ENCODE measurements around the gene TTC27. TPM values are rescaled to one million over a fixed set of nuclear protein-coding genes. Genes with fewer than 3 reads are reported as not detected.

The TTC27 gene
- total and polyA plus RNA-seq, 10 of the 15 experiments (the other 5 are each of a cell fraction or from before 2014, with no cell fraction given), result 20.4 to 34.9 (median 26.0) TPM

DNA sequence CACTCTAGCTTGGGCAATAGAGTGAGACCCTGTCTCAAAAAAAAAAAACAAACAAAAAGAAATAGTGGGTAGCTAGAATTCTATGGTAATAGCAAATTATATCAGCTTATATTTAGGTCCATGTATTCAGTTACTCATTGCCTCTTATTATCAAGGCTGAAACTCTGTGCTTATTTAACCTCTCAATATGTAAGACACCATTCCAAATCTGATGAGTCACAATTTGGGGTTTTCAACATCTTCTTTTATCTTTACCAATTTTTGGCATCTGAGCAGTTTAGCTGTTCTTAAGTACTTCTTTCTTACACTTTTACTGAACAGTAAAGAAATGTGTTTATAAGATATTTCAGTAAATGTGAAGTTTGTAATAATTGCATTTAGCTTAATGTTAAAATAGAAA, 69.3 kb downstream of the TTC27 start:
- H3K79me2 ChIP-seq (ENCODE audit: control insufficient read depth, insufficient read depth, low read length), result no peaks in the 10 kb centered on the region
- no peak for TF ChIP-seq EZH2 (IDR thresholded peaks at IDR 0.05; ENCODE audit: borderline replicate concordance, control insufficient read depth, low read depth, low read length)
- H3K27ac ChIP-seq (ENCODE audit: control insufficient read depth, insufficient read depth), result no peak overlapping the region
- no peak for DNase-seq (ENCODE audit: low read depth, low spot score)
- SMC1A ChIA-PET (ENCODE audit: uncharacterized antibody, unreplicated experiment), result no interaction called here
- H3K4me1 ChIP-seq (ENCODE audit: control insufficient read depth, insufficient read depth, low read length), result no peaks in the 10 kb centered on the region
- CTCF ChIA-PET, result no interaction called here
- in situ Hi-C loops (cut with MboI), result no loop called here
- no peak for ATAC-seq
- H3K4me3 ChIP-seq, result no peak overlapping the region
- POLR2A ChIA-PET, result no interaction called here
- no peak overlapping the region for H3K9ac ChIP-seq (ENCODE audit: control insufficient read depth, insufficient read depth, low read length)
- H3K4me2 ChIP-seq (ENCODE audit: control insufficient read depth, insufficient read depth), result no peak overlapping the region
- no peaks in the 10 kb centered on the region for H3K9me3 ChIP-seq (replicated peaks; ENCODE audit: control insufficient read depth, insufficient read depth, low read length)
- intact Hi-C loops (cut with micrococcal nuclease; ENCODE audit: unreplicated experiment), result no loop called here
- H3K27me3 ChIP-seq (replicated peaks in 1 of 2; ENCODE audit: control insufficient read depth in 2 of 2, insufficient read depth in 2 of 2, low read length in 1 of 2), result no peaks in the 10 kb centered on the region
- no peak overlapping the region for H2AFZ ChIP-seq (ENCODE audit: control insufficient read depth, low read depth, low read length)
- BruUV-seq (replicated peaks), result no TSS peak
- RAD21 ChIA-PET (ENCODE audit: unreplicated experiment), result no interaction called here
- H4K20me1 ChIP-seq (ENCODE audit: control insufficient read depth, insufficient read depth), result no peaks in the 10 kb centered on the region
- no peak for FAIRE-seq
- H3K36me3 ChIP-seq (ENCODE audit: control insufficient read depth in 2 of 2, insufficient read depth in 2 of 2, low read length in 1 of 2), result no peaks in the 10 kb centered on the region; a peak in 1 of 4 replicates

DNA sequence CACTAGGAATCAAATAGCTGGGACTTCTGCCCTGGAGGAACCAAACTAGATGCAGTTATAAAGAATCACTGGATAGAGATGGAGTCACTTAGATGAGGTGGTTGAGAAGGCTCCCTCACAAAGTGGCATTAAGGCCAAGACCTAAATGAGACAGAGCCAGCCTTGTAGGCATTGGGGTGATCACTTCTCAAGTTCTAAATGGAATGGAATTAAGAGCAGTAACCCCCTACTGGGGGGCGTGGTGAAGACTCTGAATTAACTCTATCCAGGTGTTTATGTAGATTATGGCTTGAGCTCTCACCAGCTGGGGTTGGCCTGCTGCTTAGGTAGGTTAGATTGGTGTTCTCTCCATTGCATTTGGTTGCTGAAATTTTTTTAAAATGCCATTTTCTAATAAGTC, 71.3 kb downstream of the TTC27 start:
- Histone ChIP-seq H3K27me3 (replicated peaks in 1 of 2; ENCODE audit: control insufficient read depth in 2 of 2, insufficient read depth in 2 of 2, low read length in 1 of 2) (no peaks in the 10 kb centered on the region), H3K79me2 (ENCODE audit: control insufficient read depth, insufficient read depth, low read length) (no peaks in the 10 kb centered on the region), H3K9ac (ENCODE audit: control insufficient read depth, insufficient read depth, low read length) (no peak overlapping the region), H3K9me3 (replicated peaks; ENCODE audit: control insufficient read depth, insufficient read depth, low read length) (no peaks in the 10 kb centered on the region), H3K36me3 (ENCODE audit: control insufficient read depth in 2 of 2, insufficient read depth in 2 of 2, low read length in 1 of 2) (peaks cover 0 to 3% of the 10 kb centered on the region in 2 experiments; a peak in 1 of 4 replicates), H4K20me1 (ENCODE audit: control insufficient read depth, insufficient read depth) (no peaks in the 10 kb centered on the region), H3K4me2 (ENCODE audit: control insufficient read depth, insufficient read depth) (no peak overlapping the region), H3K4me1 (ENCODE audit: control insufficient read depth, insufficient read depth, low read length) (no peaks in the 10 kb centered on the region), H3K27ac (ENCODE audit: control insufficient read depth, insufficient read depth) (no peak overlapping the region), H2AFZ (ENCODE audit: control insufficient read depth, low read depth, low read length) (no peak overlapping the region), H3K4me3 (no peak overlapping the region)
- POLR2A ChIA-PET, result interaction anchor here (1.1 kb wide), 1 partner anchor 12 kb away, joined by 4 read pairs; no protein-coding TSS in a partner anchor
- no peak for ATAC-seq
- no peak for TF ChIP-seq ASH2L (IDR thresholded peaks at IDR 0.05; ENCODE audit: borderline replicate concordance, low read depth)
- no peak for TF ChIP-seq ATF7 (IDR thresholded peaks at IDR 0.05; ENCODE audit: low read depth)
- TF ChIP-seq, protein P1, sequence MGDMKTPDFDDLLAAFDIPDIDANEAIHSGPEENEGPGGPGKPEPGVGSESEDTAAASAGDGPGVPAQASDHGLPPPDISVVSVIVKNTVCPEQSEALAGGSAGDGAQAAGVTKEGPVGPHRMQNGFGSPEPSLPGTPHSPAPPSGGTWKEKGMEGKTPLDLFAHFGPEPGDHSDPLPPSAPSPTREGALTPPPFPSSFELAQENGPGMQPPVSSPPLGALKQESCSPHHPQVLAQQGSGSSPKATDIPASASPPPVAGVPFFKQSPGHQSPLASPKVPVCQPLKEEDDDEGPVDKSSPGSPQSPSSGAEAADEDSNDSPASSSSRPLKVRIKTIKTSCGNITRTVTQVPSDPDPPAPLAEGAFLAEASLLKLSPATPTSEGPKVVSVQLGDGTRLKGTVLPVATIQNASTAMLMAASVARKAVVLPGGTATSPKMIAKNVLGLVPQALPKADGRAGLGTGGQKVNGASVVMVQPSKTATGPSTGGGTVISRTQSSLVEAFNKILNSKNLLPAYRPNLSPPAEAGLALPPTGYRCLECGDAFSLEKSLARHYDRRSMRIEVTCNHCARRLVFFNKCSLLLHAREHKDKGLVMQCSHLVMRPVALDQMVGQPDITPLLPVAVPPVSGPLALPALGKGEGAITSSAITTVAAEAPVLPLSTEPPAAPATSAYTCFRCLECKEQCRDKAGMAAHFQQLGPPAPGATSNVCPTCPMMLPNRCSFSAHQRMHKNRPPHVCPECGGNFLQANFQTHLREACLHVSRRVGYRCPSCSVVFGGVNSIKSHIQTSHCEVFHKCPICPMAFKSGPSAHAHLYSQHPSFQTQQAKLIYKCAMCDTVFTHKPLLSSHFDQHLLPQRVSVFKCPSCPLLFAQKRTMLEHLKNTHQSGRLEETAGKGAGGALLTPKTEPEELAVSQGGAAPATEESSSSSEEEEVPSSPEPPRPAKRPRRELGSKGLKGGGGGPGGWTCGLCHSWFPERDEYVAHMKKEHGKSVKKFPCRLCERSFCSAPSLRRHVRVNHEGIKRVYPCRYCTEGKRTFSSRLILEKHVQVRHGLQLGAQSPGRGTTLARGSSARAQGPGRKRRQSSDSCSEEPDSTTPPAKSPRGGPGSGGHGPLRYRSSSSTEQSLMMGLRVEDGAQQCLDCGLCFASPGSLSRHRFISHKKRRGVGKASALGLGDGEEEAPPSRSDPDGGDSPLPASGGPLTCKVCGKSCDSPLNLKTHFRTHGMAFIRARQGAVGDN (IDR thresholded peaks at IDR 0.05), result no peak
- no peak for TF ChIP-seq SUPT20H (IDR thresholded peaks at IDR 0.05; ENCODE audit: borderline replicate concordance, control insufficient read depth, low read depth, low read length)
- no peak for TF ChIP-seq CREM (IDR thresholded peaks at IDR 0.05; ENCODE audit: low read depth)
- TF ChIP-seq, protein P2, sequence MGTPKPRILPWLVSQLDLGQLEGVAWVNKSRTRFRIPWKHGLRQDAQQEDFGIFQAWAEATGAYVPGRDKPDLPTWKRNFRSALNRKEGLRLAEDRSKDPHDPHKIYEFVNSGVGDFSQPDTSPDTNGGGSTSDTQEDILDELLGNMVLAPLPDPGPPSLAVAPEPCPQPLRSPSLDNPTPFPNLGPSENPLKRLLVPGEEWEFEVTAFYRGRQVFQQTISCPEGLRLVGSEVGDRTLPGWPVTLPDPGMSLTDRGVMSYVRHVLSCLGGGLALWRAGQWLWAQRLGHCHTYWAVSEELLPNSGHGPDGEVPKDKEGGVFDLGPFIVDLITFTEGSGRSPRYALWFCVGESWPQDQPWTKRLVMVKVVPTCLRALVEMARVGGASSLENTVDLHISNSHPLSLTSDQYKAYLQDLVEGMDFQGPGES (IDR thresholded peaks at IDR 0.05), result no peak
- WGBS (ENCODE audit: insufficient coverage, insufficient replicate concordance, low lambda C conversion rate, missing lambda C conversion rate), result 100% methylated on average over 1 of the region's 1 CpG
- RAD21 ChIA-PET (ENCODE audit: unreplicated experiment), result no interaction called here
- CTCF ChIA-PET, result no interaction called here
- no peak for FAIRE-seq
- in situ Hi-C loops (cut with MboI), result no loop called here
- no peak for DNase-seq (ENCODE audit: low read depth, low spot score)
- SMC1A ChIA-PET (ENCODE audit: uncharacterized antibody, unreplicated experiment), result interaction anchor here (1.2 kb wide), 1 partner anchor 9 kb away, joined by 4 read pairs; no protein-coding TSS in a partner anchor
- intact Hi-C loops (cut with micrococcal nuclease; ENCODE audit: unreplicated experiment), result no loop called here
- BruUV-seq (replicated peaks), result no TSS peak
